HG02763 (cell line): ENCODE measurements around the gene LENG8.
A peak's percentile ranks its signal among the peaks of the same experiment; 100 is the strongest.
"Not testable (repeated sequence)": the region's sequence is repeated elsewhere in the genome, so short reads cannot be mapped to it uniquely, and the experiment has no call there.

Source experiments
- ATAC-seq: cut with Tn5 transposase; IDR thresholded peaks from one replicate; pipeline ENCODE4 v1.9.1; 2021; ENCODE audit warnings: mild to moderate bottlenecking, moderate library complexity; ENCODE audit not compliant: unreplicated experiment

LENG8 gene

DNA sequence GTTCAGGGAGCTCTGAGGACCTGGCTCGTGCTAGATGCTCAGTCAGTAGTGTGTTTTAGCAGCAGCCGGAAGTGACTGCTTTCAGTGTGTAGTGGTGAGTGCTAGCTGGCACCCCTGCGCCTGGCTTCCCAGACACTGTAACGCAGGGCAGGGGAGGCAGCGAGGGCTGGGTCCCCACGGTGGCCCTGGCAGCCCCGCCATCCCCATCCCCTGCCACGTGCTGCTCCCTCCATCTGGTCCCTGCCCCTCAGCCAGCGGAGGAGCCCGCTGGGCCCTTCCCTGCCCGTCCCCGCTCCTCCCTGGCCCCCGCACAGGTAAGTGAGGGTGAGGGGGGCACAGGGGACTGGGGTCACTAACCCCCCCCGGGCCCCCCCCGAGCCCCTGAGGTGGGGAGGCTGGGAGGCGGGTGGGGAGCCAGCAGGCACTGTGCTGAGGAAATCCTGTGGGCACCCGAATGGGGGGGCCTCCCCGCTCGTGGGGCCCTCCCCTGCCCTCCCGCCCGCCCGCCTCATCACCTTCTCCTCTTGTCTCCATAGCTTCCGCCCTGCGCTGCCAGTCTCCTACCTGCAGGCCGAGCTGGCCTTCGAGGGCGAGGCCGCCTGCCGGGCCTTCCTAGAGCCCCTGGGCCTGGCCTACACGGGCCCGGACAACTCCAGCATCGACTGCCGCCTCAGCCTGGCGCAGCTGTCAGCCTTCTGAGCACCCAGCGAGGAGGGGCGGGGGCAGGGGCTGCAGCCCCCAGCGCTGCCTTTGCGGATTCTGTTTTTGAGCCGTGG lies 11.4 kb downstream of the LENG8 start:
- ATAC-seq, result no peak

DNA sequence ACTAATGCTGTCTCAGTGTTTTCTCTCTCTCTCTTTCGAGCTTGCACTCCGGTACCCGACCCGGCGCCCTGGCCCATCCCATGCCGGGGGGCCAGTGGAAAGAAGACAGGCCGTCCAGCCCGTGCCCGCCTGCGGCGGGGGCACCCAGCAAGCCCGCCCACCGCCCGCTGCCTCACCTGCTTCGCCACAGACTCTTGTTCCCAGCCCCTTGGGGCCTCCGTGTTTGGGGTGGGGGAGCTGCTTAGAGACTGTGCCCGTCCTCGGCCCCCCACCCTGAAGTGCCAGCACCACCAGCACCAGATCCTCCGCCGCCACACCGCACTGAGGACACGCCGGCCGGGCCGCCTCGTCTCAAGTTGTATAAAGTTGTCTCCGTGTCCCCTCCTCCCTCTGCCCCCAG lies 12.2 kb downstream of the LENG8 start:
- no peak for ATAC-seq

- ATAC-seq, result no peak
Observed at GRCh38 chr19:54461613-54462012, 12.6 kb downstream of the LENG8 start.

DNA sequence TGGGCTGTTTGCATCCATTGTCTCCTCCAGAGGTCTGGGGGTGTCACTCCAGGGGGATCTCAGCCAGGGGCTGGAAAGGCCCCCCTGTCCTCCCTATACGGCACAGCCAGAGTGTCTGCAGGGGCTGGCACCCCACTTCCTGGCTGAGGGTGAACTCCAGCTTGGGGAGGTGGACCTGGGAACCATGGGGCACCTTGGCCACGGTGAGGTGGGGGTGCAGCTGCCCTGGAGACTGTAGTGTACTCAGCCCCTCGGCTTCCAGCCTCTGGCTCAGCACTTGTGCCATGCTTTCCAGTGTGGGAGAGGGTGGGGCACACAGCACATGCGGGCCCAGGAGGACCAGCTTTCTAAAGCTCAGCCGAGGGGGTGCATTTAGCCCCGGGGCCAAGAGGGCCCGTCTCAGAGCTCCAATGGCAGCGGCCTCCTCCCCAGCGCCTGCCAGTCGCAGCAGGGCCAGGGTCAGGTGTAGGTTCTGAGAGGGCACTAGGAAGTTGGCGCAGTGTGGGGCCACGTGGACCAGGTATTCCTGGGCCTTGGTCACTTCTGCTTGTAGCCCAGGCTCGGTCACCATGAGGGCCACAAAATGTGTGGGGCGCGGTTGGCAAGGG lies 13.2 kb downstream of the LENG8 start:
- no peak for ATAC-seq

GRCh38 chr19:54462655-54463530 lies 13.9 kb downstream of the LENG8 start:
- peak; percentile 2 for ATAC-seq

DNA sequence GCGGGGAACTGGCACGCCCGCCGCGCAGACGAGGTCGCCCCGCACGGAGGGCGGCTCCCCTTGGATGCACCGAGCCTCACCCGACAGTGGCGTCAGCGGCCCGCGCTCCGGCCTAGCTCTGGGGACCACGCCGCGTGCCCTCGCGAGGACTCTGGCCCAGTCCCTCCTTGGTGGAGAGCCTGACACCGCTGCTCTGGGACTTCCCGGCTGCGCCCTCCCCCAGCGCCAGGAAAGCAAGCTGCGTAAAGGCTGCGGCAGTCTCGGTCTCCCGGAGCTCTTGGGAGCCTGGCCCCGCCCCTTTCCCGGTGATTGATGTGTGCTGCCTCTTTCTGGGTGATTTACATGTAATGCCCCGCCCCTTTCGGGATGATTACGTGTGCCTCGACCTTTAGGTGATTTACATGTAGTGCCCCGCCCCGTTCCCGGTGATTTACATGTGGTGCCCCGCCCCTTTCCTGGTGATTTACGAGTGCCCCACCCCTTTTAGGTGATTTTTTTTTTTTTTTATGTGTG lies 14.6 kb downstream of the LENG8 start, which contains the start of gene LENG9:
TSS of gene LENG9 (minus strand) at position 248 of the 513 bp plus-strand sequence. CDS start 252 bp downstream, outside the sequence.
- ATAC-seq, result peak; percentile 59

GRCh38 chr19:54464044-54464629 lies 15.1 kb downstream of the LENG8 start:
- peak; percentile 40 for ATAC-seq

DNA sequence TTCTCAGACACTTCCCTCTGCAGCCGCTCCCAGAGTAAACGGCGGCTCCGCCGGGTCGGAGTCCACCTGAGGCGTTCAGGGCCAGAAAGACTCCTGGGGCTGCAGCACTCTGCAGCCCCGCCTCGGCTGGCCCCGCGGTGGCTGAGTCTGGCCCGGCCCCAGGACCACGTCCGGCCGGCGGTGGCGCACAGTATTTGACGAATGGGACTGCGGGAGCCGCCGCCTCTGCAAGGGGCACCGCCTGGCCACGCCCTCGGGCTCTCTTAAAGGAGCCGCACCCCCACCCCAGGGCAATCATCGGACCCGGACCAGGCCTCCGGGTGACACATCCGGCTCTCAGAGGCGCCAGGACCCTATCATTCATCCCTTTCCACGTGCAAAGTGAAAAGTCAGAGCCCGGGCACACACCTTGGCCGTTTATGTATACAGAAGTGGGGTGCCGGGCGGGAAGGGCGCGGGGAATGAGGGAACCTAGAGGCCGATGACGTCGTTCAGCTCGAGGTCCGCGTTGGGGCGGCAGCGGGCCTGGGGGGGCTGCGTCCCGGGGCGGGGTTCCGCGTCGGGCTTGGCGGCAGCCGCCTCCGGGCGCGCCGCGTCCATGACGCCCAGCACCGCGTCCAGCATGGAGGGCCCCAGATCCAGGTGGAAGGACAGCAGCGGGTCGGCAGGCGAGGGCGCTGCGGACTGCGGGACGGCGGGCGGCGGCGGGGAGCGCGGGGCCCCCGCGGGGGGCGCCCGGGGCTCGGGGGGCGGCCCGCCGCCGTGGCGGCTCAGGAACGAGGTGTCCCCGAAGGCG lies 15.8 kb downstream of the LENG8 start:
- peak; percentile 37 for ATAC-seq

DNA sequence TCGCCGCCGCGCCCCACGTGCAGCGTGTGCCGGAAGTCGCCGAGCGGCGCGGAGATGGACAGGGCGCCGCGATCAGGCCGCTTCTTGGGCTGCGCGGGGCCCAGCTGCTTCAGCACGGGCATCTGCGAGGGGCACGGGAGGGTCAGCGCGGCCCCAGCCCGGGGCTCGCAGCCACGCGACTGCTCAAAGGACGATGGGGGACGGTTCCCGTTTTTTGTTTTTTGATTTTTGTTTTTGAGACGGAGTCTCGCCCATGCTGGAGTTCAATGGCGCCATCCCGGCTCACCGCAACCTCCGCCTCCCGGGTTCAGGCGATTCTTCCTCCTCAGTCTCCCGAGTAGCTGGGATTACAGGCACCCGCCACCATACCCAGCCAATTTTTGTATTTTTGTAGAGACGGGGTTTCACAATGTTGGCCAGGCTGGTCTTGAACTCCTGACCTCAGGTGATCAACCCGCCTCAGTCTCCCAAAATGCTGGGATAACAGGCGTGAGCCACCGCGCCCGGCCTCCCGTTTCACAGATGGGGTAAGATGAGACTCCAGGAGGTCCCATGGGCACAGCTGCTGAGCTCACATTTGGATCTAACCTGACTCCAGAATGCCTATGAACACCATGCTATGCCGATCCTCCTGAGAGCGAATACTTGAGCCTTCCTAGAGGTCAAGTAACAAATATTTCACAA lies 16.6 kb downstream of the LENG8 start:
- no peak for ATAC-seq

GRCh38 chr19:54466110-54466480 lies 17.1 kb downstream of the LENG8 start:
- ATAC-seq, result not testable (repeated sequence)

DNA sequence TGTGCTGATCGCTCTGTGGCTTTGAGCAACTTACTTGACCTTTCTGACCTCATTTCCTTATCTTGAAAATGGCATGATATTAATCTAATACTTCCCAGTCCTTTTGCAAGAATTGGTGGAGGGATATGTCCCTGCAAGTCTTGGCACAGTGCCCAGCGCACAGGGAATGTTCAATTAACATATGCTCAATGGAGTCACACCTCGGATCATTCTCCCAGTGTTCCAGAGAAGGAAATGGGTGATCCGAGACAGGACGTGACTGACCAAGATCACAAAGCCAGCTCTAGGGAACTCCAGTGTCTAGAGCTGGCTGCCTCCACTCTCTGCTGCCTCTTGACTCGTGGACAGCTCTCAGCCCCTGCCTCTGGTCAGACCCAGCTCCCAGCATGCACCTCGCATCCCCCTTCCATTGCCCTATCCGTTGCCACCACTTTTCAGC lies 20.5 kb downstream of the LENG8 start:
- no peak for ATAC-seq

GRCh38 chr19:54470276-54470887 lies 21.4 kb downstream of the LENG8 start:
- ATAC-seq, result no peak

GRCh38 chr19:54470991-54471782 lies 22.2 kb downstream of the LENG8 start:
- ATAC-seq, result no peak

GRCh38 chr19:54473071-54473891 lies 24.3 kb downstream of the LENG8 start, which contains the start of gene CDC42EP5:
TSS of gene CDC42EP5 (minus strand) at chr19:54473296. CDS start at chr19:54465547, 7,749 bp downstream.
- ATAC-seq, result no peak

- ATAC-seq, result no peak
Observed at GRCh38 chr19:54473892-54474372, 24.9 kb downstream of the LENG8 start.

DNA sequence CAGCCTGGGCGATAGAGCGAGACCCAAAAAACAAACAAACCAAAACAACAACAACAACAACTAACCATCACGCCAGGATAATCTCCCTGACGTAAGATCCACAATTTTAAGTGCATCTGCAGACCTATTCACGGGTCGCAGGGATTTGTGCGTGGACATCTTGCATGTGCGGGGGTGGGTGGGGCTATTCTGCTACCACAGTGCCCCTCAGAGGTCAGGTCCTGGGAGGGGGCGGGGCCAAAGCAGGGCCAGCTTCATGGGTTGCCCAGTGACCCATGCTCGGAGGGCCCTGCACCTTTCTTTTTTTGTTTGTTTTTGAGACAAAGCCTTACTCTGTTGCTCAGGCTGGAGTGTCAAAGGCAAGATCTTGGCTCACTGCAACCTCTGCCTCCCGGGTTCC lies 26.7 kb downstream of the LENG8 start:
- no peak for ATAC-seq

GRCh38 chr19:54477650-54478049 lies 28.7 kb downstream of the LENG8 start:
- no peak for ATAC-seq
